Neural cell (in vitro differentiated cells): ENCODE results near the gene EEF2KMT. TPM values are rescaled to one million over a fixed set of nuclear protein-coding genes. Genes with fewer than 3 reads are reported as not detected.
"Not testable (repeated sequence)": the region's sequence is repeated elsewhere in the genome, so short reads cannot be mapped to it uniquely, and the experiment has no call there.

Experiments used
- H2AFZ ChIP-seq: fragments of 200-600, 300-800 bp; sonication (generic), shearing (Covaris generic); 2 replicates; pipeline ENCODE4 v1.6.0; 2014; ENCODE audit warnings: low read depth, mild to moderate bottlenecking, antibody characterized with exemption, low read length, moderate library complexity
- H3F3A ChIP-seq: fragments of 200-600 bp; shearing (Covaris generic); 2 replicates; pipeline ENCODE4 v1.6.1; 2016; ENCODE audit warnings: mild to moderate bottlenecking, moderate library complexity, mixed read lengths, antibody characterized with exemption, low read length; ENCODE audit not compliant: insufficient read depth, poor library complexity, severe bottlenecking
- H3K27ac ChIP-seq: fragments of 200-600, 300-800 bp; sonication (generic), shearing (Covaris generic); 2 replicates; pipeline ENCODE4 v1.5.1; 2014; ENCODE audit warnings: mild to moderate bottlenecking, low read length, moderate library complexity
- H3K27me3 ChIP-seq: fragments of 300-800, 200-600 bp; sonication (generic), shearing (Covaris generic); 2 replicates; pipeline ENCODE4 v1.6.0; 2014; ENCODE audit warnings: mild to moderate bottlenecking, low read depth, low read length, moderate library complexity; ENCODE audit not compliant: insufficient read depth
- H3K36me3 ChIP-seq: fragments of 300-800, 200-600 bp; sonication (generic), shearing (Covaris generic); 2 replicates; pipeline ENCODE4 v1.5.1; 2014; ENCODE audit warnings: mild to moderate bottlenecking, antibody characterized with exemption, low read length, moderate library complexity; ENCODE audit not compliant: insufficient read depth
- H3K4me2 ChIP-seq: fragments of 300-800, 200-600 bp; sonication (generic), shearing (Covaris generic); 2 replicates; pipeline ENCODE4 v1.6.0; 2014; ENCODE audit warnings: mild to moderate bottlenecking, low read length
- H3K4me3 ChIP-seq: fragments of 300-800, 200-600 bp; sonication (generic), shearing (Covaris generic); 2 replicates; pipeline ENCODE4 v1.5.1; 2014; ENCODE audit warnings: mild to moderate bottlenecking, low read length, moderate library complexity
- H3K79me2 ChIP-seq: fragments of 200-600 bp; shearing (Covaris generic); replicated peaks from 2 replicates; pipeline ENCODE4 v1.6.0; 2014; ENCODE audit warnings: mild to moderate bottlenecking, low read length, moderate library complexity; ENCODE audit not compliant: insufficient read depth
- H3K9ac ChIP-seq: fragments of 300-800, 200-600 bp; sonication (generic), shearing (Covaris generic); 2 replicates; pipeline ENCODE4 v1.6.1; 2016; ENCODE audit warnings: mild to moderate bottlenecking, low read length, mixed read lengths
- H3K9me2 ChIP-seq: fragments of 200-600 bp; shearing (Covaris generic); 2 replicates; pipeline ENCODE4 v1.6.1; 2016; ENCODE audit warnings: mild to moderate bottlenecking, low read length, mixed read lengths; ENCODE audit not compliant: insufficient read depth
- H3K9me3 ChIP-seq: fragments of 200-600, 300-800 bp; sonication (generic), shearing (Covaris generic); 2 replicates; pipeline ENCODE4 v1.6.1; 2016; ENCODE audit warnings: mild to moderate bottlenecking, mixed run types, low read length, moderate library complexity, mixed read lengths
- H4K20me1 ChIP-seq: fragments of 200-600 bp; shearing (Covaris generic); 2 replicates; pipeline ENCODE4 v1.6.1; 2016; ENCODE audit warnings: mild to moderate bottlenecking, mixed run types; ENCODE audit not compliant: insufficient read depth
- polyA plus RNA-seq: library from polyadenylated mRNA; depleted of rRNA; stranded (reverse); fragments of >200 nt; gene quantifications from 2 replicates; pipeline ENCODE4 v1.2.3, GENCODE V29; 2014

EEF2KMT gene
- polyA plus RNA-seq, 1 donor from 2014 or later, result 4.6 TPM

DNA sequence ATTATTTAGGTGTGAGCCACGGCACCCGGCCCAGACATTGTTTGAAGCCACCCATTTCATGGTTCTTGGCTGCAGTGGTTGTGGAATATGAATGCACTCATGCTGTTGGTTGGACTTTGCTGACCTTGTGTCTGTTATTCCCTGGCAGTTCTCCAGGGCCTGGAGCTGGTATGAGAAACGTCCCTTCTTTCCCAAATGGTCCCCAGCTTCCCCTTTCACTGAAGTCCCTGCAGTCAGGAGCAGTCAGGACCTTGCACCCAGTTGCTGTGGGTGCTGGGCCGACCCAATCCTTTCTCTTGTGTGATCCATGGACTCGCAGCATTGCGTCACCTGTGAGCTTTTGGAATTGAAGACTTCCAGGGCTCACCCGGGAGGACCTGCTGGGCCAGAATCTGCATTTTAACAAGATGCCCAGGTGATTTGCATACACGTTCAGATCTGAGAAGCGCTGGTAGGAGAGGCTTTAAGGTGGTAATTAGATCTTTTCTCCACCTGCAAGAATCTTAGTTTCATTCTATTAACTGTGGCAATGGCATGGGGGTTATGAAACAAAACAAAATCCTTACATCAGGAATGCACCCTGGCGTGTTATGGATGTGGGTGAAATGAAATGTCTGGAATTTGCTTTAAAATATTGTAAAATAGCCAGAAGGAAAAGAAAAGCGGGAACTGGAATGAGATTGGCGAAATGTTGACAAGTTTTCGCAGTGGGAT is 37.3 kb upstream of the EEF2KMT start:
- H3K9me2 ChIP-seq, H3K4me3 ChIP-seq, H2AFZ ChIP-seq, H3K4me2 ChIP-seq, H4K20me1 ChIP-seq, H3F3A ChIP-seq, H3K36me3 ChIP-seq, H3K27me3 ChIP-seq, H3K9ac ChIP-seq, H3K27ac ChIP-seq, H3K79me2 ChIP-seq, H3K9me3 ChIP-seq: not testable (repeated sequence)

DNA sequence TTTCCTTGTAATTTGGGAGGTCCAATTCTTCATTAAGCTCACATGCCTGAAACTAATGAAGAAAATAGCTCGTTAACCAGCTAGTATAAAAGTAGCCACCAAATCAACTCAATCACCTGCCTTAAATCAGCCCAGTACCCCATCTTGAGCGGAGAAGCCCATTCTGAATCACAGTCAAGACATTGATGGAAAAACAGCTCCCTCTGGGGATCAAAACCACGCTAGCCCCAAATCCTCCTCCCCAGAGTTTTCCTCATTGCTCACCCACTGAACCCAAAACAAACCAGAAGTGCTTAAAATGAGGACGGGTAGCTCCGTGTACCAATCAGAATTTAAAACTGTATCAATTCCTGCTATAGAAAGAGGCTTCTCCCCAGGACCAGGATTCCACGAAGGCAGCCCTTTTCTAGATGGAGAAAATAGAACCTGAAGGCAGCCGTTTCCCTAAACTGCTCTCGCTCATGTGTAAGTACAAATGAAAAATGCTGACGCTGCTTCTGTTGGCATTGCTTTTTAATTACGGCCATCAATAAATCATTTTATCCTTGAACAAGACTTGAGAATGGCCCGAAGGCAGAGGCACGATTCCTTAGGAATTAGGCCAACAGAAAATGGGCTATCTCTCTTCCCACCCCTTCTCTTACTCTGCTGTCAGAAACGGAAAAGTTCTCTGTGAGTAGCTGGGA is 35.5 kb upstream of the EEF2KMT start:
- not testable (repeated sequence) for H3K79me2 ChIP-seq, H3K9me3 ChIP-seq, H4K20me1 ChIP-seq, H3K36me3 ChIP-seq, H3K4me2 ChIP-seq, H2AFZ ChIP-seq, H3K9me2 ChIP-seq, H3K9ac ChIP-seq, H3K27me3 ChIP-seq, H3F3A ChIP-seq, H3K4me3 ChIP-seq, H3K27ac ChIP-seq

DNA sequence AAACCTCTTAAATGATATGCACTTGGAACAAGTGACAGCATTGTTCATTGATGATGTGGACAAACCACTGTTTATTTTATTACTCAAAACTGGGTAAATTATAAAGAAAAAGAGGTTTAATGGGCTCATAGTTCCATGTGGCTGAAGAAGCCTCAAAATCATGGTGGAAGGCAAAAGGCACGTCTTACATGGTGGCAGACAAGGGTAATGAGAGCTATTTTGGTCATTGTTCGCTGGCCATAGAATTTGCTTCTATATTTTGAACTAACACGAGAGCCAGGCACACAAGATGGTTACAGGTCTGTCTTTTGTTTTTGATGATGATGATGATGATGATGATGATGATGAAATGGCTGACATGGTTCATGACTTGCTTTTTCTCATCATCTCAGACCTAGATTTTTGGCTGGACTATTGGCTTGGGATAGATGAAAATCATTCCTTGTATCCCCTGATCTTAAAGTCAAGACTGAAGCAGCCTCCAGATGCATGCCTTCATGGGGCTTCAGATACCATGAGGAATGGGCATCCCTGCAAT is 33.9 kb upstream of the EEF2KMT start:
- not testable (repeated sequence) for H3K9me3 ChIP-seq, H3F3A ChIP-seq, H2AFZ ChIP-seq, H3K36me3 ChIP-seq, H3K9me2 ChIP-seq, H4K20me1 ChIP-seq, H3K4me3 ChIP-seq, H3K79me2 ChIP-seq, H3K27ac ChIP-seq, H3K27me3 ChIP-seq, H3K4me2 ChIP-seq, H3K9ac ChIP-seq

DNA sequence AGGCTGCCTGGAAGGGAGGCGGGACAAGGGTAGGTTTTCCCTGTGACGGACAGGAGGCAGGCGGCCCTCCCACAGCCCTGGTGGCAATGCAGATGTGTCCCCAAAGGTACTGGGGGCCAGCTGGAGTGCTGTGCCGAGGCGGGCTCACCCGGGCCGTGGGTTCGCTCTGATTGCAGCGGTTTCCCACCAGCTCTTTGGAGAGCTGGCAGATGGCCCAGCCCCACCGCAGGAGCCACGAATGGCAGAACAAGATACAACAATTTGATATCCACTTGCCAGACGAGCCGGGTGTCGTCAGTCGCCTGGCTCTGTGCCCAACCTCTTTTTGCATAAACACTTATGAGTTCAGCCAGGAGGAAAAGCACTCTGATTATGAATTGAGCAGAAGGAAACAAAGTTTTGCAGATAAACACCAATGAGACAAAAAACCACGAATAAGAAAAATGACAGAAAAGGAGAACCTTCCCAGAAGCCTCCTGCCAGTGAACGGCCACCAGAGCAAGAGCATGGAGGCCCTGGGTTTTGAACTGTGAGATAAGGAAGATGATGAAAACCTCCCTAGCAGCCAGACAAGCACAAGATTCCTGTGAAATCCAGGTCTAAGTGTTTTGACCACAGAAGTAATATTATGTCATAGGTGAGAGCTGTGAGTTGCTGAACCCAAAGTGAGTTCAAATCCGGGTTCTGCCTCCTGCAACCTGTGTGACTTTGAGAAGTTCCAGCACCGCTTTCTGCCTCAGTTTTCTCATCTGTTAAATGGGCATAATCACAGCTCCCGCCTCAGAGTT is 19.9 kb upstream of the EEF2KMT start:
- H3K9ac ChIP-seq, H3K27ac ChIP-seq, H2AFZ ChIP-seq, H3K36me3 ChIP-seq, H4K20me1 ChIP-seq, H3F3A ChIP-seq, H3K9me2 ChIP-seq, H3K4me2 ChIP-seq, H3K79me2 ChIP-seq, H3K9me3 ChIP-seq, H3K27me3 ChIP-seq, H3K4me3 ChIP-seq: not testable (repeated sequence)

GRCh38 chr16:5116780-5117295 is 19.2 kb upstream of the EEF2KMT start:
- H3K27me3 ChIP-seq, H3K9me3 ChIP-seq, H3K4me3 ChIP-seq, H3F3A ChIP-seq, H3K4me2 ChIP-seq, H3K36me3 ChIP-seq, H4K20me1 ChIP-seq, H3K79me2 ChIP-seq, H3K9me2 ChIP-seq, H3K27ac ChIP-seq, H3K9ac ChIP-seq, H2AFZ ChIP-seq: not testable (repeated sequence)

- H2AFZ ChIP-seq, H3K9ac ChIP-seq, H3K27ac ChIP-seq, H3K4me3 ChIP-seq, H3K9me3 ChIP-seq, H3F3A ChIP-seq, H3K27me3 ChIP-seq, H3K79me2 ChIP-seq, H4K20me1 ChIP-seq, H3K36me3 ChIP-seq, H3K9me2 ChIP-seq, H3K4me2 ChIP-seq: not testable (repeated sequence)
Measured at GRCh38 chr16:5110933-5111332, 13.3 kb upstream of the EEF2KMT start.
